ENCODE measurements around the gene TCF4.

The TCF4 gene

DNA sequence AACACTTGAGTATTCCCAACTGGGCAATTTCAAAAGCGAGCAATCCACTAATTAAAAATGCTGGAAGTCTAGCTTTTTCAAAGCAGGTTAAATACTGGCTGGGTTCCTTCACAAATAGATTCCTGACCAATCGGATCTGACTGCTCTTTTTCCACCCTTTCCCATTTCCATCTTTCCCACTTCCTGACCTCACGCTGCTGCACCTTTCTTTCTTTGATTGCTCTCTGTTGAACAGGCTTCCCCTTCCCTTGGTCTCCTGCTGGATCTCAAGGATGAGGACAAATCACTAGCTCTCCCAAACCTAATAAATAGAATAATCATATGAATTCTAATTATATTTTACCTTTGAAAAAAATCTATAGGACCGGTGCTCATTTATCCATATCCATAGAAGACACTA, 121.2 kb downstream of the TCF4 start:
- DNase-seq, result no peak

- no peak for DNase-seq
These were observed 122.7 kb downstream of the TCF4 start for GRCh38 chr18:55465313-55465712.

- no peak for DNase-seq
These were observed 123.4 kb downstream of the TCF4 start for GRCh38 chr18:55464581-55464980.

DNA sequence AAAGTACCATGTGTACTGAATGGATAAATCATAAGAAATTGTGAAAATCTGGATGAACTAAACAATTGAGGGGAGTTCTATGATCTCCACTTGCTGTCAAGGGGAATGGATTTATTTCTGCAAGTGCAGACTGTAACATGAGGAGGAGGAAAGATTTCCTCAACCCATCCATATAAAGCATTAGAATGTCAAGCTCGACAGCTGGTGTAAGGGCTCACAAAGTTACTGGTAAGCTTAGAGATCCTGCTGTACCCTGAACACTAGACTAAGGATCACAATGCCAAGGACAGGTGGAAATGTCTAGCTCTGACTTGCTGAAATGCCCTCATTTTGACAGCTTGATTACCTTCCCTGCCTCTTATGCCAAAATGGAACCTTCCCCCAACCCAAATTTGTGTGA, 125.3 kb downstream of the TCF4 start:
- no peak for DNase-seq

- DNase-seq, result no peak
These were observed 126.1 kb downstream of the TCF4 start for GRCh38 chr18:55461848-55462247.

- no peak for DNase-seq
These were observed 129.4 kb downstream of the TCF4 start for GRCh38 chr18:55458456-55459203.

GRCh38 chr18:55457028-55457427, 131.0 kb downstream of the TCF4 start:
- DNase-seq, result no peak

GRCh38 chr18:55455938-55456337, 132.1 kb downstream of the TCF4 start:
- no peak for DNase-seq

GRCh38 chr18:55453186-55453585, 134.8 kb downstream of the TCF4 start:
- no peak for DNase-seq

DNA sequence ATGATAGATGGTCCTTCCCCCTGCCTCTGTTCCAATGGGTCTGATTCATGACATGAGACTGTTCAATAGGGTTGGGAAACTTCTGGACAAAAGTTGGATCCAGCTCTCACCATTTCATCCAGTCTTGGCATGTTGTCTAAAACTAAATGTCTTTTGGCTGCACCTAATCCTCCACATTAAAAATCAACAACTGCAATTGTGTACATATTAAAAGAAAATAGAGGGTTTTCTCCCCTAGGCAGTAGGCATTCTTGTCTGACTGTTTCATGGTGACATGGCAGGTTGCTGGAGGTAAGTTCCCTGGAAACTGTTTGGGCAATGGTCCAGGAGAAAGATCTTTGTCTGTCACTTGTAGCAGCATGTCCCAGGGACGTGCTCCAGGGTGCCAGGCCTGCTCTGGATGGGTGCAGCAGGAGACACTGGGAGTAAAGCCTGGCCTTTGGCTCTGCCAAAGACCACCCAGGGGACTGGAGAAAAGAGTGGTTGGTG, 135.8 kb downstream of the TCF4 start:
- no peak for DNase-seq

DNA sequence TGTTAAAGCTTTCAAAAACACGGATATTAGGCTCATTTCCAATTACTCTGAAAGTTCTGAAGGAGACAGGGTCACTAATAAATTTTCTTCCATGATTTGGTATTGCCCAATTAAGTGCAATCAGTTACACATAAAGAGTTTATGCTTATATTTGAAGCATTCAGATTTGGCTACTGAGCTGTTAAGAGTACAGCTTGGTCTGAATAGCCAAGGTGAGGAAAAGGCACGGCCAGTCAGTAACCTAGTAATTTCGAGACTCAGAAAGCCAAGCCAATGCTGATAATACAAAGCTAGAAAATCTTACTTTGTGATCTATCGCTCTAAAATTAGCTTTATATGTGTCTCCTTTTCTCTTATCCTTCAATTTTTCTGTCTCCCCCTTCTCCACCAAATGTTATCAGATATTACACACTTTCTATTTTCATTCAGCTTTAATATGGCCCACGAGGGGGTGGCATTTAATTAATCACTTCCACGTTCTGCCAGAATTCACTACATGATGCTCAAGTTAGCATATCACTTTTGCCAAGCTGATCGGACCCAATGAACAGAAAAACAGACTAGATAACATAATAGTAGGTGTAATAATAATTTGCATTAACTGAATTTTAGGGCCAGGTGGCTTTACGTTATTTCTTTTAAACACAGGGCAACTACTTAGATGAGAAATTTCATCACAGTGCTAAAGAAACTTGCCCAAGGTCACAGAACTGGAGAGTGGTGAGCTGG, 138.4 kb downstream of the TCF4 start:
- no peak for DNase-seq

DNA sequence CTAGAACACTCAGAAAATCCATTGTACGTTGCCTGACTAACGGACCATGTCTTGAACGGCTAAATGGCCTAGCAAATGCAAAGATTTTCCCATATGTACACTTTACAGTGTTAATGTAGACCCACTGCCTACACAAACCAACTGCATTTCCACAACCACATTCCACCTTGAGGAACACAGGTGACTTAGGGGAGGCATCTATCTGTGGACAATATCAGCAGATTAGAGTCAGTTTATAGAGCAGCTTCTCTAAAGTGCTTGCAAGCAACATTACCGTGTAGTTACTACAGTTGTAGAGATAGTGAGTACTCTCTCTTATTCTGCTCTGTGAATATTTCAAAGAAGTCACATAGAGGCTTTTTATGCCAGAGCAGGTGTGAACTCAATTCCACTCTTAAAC, 139.6 kb downstream of the TCF4 start:
- no peak for DNase-seq

DNA sequence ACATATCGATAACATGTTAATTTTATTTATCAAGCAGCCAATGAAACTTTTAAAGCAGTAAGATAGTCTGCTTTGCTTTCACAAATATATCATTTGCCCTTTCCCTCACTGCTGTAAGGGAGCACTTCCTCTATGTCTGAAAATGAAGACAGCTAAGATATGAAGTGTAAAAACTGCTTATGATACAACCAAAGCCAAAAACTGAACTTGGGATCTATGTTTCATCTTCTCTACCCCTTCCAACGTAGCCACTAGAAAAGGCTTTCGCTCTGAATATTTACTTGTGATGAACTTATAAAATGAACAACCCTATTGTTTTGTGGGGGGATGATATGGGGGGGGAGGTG, 140.3 kb downstream of the TCF4 start:
- DNase-seq, result no peak

GRCh38 chr18:55446996-55447671, 140.9 kb downstream of the TCF4 start:
- no peak for DNase-seq

DNA sequence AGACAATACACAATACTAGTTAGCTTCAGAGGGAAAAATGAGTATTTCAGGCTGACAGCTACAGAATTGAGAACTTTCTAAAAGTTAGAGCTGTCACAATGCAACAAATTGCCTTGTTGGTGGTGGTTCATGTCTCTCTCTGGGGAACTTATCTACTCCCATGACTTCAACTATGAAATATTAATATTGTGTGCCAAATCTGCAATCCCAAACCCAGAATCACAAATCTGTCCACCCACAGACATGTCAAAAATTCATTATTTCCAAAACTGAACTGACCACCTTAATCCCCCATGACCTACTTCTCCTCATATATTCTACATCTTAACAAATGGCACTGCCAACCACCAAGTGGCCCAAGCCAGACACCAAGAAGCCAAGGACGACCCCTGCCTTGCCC, 143.5 kb downstream of the TCF4 start:
- no peak for DNase-seq

DNA sequence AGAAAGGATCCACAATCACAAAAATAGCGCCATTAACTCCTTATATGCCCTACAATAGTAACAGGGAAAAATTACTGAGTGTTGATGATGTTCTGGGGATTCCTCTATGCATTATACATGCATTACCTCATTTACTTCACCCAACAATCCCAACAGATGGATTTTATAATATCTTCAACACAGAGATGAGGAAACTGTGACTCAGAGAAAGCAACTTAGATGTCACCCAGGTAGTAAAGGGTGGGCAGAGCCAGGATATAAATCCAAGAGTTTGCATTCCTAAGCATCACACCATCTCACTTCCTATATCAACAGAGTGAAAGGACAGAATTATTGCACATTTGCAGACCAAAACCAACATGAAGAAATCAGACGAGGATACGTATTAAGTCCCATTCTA, 144.2 kb downstream of the TCF4 start:
- no peak for DNase-seq

DNA sequence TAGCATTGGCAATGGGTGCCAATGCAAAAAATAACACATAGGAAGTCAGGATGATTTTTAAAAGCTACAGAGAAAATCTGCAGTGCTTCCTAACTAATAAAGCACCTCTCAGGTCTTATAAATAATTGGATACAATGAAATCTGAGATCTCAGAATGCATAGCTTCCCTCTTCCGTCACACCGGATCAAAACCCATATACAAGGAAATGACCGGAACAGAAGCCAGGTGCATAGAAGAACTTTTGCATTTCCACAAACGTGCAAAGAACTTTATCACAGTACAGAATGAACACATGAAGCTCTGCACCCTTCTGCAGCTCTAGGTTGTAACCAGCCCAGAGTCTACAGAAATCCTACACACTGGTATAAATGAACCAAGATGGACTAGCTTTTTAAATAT, 145.4 kb downstream of the TCF4 start:
- no peak for DNase-seq

- DNase-seq, result no peak
These were observed 147.0 kb downstream of the TCF4 start for GRCh38 chr18:55440988-55441387.

- DNase-seq, result no peak
These were observed 148.9 kb downstream of the TCF4 start for GRCh38 chr18:55439056-55439455.

DNA sequence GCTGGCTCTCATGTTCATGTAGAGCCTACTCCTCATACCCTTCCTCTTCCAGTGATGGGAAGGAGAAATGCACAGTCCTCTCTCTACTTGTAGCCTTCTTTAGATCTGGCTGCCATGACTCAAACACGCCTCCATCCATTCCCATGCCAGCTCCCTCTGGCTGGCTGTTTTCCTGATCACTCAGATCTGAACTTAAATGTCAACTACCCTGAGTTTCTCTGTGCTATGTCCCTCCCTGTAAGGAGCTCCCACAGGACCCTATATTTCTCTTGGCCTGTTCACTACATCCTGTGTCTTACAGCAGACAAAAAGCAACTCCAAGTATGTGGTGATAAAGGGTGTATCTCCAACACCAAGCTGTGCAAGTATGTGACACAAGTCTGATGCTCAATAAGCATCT, 152.4 kb downstream of the TCF4 start:
- no peak for DNase-seq

GRCh38 chr18:55433648-55434047, 154.3 kb downstream of the TCF4 start:
- DNase-seq, result no peak

DNA sequence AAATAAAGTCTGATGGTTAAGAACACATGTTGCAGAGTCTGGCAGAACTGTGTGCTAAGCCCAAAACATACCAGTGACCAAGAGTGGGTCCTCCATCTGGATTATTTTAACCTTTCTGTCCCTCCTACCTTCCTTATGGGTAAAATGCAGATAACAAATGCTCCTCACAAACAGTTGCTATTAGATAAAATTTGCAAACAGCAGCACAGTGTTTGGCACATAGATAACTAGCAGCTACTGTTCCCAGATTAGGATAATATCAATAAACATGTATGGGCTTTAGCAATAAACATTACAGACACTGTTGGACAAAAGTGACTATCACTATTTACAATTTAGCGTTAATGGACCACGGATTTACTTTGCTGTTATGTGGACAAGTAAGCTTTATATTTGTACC, 154.9 kb downstream of the TCF4 start:
- no peak for DNase-seq

GRCh38 chr18:55432307-55433040, 155.5 kb downstream of the TCF4 start:
- DNase-seq, result no peak

Data from activated CD4-positive, alpha-beta T cell treated with anti-CD3 and anti-CD28 coated beads, Interleukin-2, Interleukin-6, amounts not matched to agents 100 ng/mL and 50 ng/mL, durations not matched to agents 16 hours and 8 hours (primary cell).